SK-N-SH treated with all-trans-retinoic acid at 6 μM for 48 hours (cell line): ENCODE results near the gene OR8K1.

Experiments
- ATAC-seq: fragments of 200-7000 bp; cut with Tn5 transposase; 3 replicates; pipeline ENCODE4 v1.9.1; 2020; ENCODE audit warnings: mild to moderate bottlenecking, moderate library complexity
- ARNTL ChIP-seq: fragments of 450-650 bp; formaldehyde crosslinking; IDR thresholded peaks from 2 replicates; pipeline ENCODE4 v1.5.0; 2020; ENCODE audit warnings: low read depth, mild to moderate bottlenecking, moderate library complexity, borderline replicate concordance
- BACH2 ChIP-seq: fragments of 250-450 bp; sonication (Bioruptor Pico); IDR thresholded peaks from 2 replicates; pipeline ENCODE4 v1.9.0; 2021; ENCODE audit warnings: mild to moderate bottlenecking, borderline replicate concordance
- CSDC2 ChIP-seq: fragments of 250-450 bp; sonication (Bioruptor Pico); IDR thresholded peaks from 2 replicates; pipeline ENCODE4 v1.5.0; 2020; ENCODE audit warnings: mild to moderate bottlenecking, moderate library complexity
- GLIS3 ChIP-seq: fragments of 250-450 bp; sonication (Bioruptor Pico); IDR thresholded peaks from 2 replicates; pipeline ENCODE4 v1.5.0; 2020; ENCODE audit warnings: mild to moderate bottlenecking, moderate library complexity
- ISL1 ChIP-seq: fragments of 250-450 bp; sonication (Bioruptor Pico); IDR thresholded peaks from 2 replicates; pipeline ENCODE4 v2.1.2; 2022; ENCODE audit warnings: mild to moderate bottlenecking, moderate library complexity
- OSR1 ChIP-seq: fragments of 250-450 bp; sonication (Bioruptor Pico); IDR thresholded peaks from 2 replicates; pipeline ENCODE4 v1.8.0; 2022; ENCODE audit warnings: moderate library complexity, mild to moderate bottlenecking, inconsistent platforms
- PPARA ChIP-seq: fragments of 250-450 bp; sonication (Bioruptor Pico); IDR thresholded peaks from 2 replicates; pipeline ENCODE4 v1.5.0; 2020; ENCODE audit warnings: mild to moderate bottlenecking, borderline replicate concordance
- RARB ChIP-seq: fragments of 250-450 bp; sonication (Bioruptor Pico); IDR thresholded peaks from 2 replicates; pipeline ENCODE4 v1.8.0; 2021; ENCODE audit warnings: mild to moderate bottlenecking, moderate library complexity
- SNAI2 ChIP-seq: fragments of 250-450 bp; sonication (Bioruptor Pico); IDR thresholded peaks from 2 replicates; pipeline ENCODE4 v1.5.0; 2020; ENCODE audit warnings: mild to moderate bottlenecking, moderate library complexity
- TCF4 ChIP-seq: fragments of 250-450 bp; sonication (Bioruptor Pico); IDR thresholded peaks from 2 replicates; pipeline ENCODE4 v1.8.0; 2021; ENCODE audit warnings: mild to moderate bottlenecking, moderate library complexity, borderline replicate concordance
- TOX ChIP-seq: fragments of 250-450 bp; sonication (Bioruptor Pico); IDR thresholded peaks from 2 replicates; pipeline ENCODE4 v1.8.0; 2021; ENCODE audit warnings: mild to moderate bottlenecking, moderate library complexity, borderline replicate concordance
- ZC3H10 ChIP-seq: fragments of 250-450 bp; sonication (Bioruptor Pico); IDR thresholded peaks from 2 replicates; pipeline ENCODE4 v1.5.1; 2021; ENCODE audit warnings: mild to moderate bottlenecking, moderate library complexity
- ZFP3 ChIP-seq: fragments of 250-450 bp; sonication (Bioruptor Pico); IDR thresholded peaks from 2 replicates; pipeline ENCODE4 v1.5.0; 2020; ENCODE audit warnings: mild to moderate bottlenecking, moderate library complexity
- ZFP30 ChIP-seq: fragments of 450-650 bp; formaldehyde crosslinking; IDR thresholded peaks from 2 replicates; pipeline ENCODE4 v1.5.0; 2022; ENCODE audit warnings: mild to moderate bottlenecking, moderate library complexity
- ZNF565 ChIP-seq: fragments of 450-650 bp; formaldehyde crosslinking; conservative IDR thresholded peaks from 2 replicates; pipeline ENCODE4 v1.5.0; 2020; ENCODE audit warnings: low read depth, mild to moderate bottlenecking, moderate library complexity
- ZNF70 ChIP-seq: fragments of 450-650 bp; formaldehyde crosslinking; IDR thresholded peaks from 2 replicates; pipeline ENCODE4 v1.5.0; 2020; ENCODE audit warnings: mild to moderate bottlenecking, moderate library complexity
- ZNF8 ChIP-seq: fragments of 450-650 bp; formaldehyde crosslinking; IDR thresholded peaks from 2 replicates; pipeline ENCODE4 v1.5.0; 2020; ENCODE audit warnings: mild to moderate bottlenecking, moderate library complexity
- TF ChIP-seq, protein P1 (sequence below): fragments of 250-450 bp; sonication (Bioruptor Pico); IDR thresholded peaks from 2 replicates; pipeline ENCODE4 v1.8.0; 2020; ENCODE audit warnings: mild to moderate bottlenecking, moderate library complexity, borderline replicate concordance
- TF ChIP-seq, protein P2 (sequence below): fragments of 250-450 bp; sonication (Bioruptor Pico); IDR thresholded peaks from 2 replicates; pipeline ENCODE4 v1.8.0; 2021; ENCODE audit warnings: low read depth, mild to moderate bottlenecking, moderate library complexity, borderline replicate concordance
- TF ChIP-seq, protein P3 (sequence below): fragments of 250-450 bp; sonication (Bioruptor Pico); IDR thresholded peaks from 2 replicates; pipeline ENCODE4 v1.5.0; 2020; ENCODE audit warnings: mild to moderate bottlenecking, moderate library complexity
- TF ChIP-seq, protein P4 (sequence below): fragments of 250-450 bp; sonication (Bioruptor Pico); IDR thresholded peaks from 2 replicates; pipeline ENCODE4 v1.5.1; 2020; ENCODE audit warnings: low read depth, mild to moderate bottlenecking, moderate library complexity

OR8K1 gene

DNA sequence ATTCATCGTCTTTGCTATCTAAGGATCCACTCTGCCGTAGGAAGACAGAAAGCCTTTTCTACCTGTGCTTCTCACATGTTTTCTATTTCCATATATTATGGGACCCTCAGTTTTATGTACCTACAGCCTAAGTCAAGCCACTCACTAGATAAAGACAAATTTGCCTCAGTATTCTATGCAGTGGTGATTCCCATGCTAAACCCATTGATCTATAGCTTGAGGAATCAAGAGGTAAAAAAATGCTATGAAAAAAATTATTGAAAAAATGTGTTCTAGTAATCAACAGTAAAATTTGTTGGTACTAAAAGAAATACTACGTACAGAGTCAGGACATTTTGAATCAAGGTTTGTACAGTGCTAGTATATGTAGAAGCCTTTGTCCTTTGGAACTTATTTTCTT, 48.5 kb downstream of the OR8K1 start:
- no peak for TF ChIP-seq ZFP30 (CRISPR knock-in tag)
- no peak for TF ChIP-seq ZNF565 (CRISPR knock-in tag)
- TF ChIP-seq OSR1 = no peak
- TF ChIP-seq, protein P1, sequence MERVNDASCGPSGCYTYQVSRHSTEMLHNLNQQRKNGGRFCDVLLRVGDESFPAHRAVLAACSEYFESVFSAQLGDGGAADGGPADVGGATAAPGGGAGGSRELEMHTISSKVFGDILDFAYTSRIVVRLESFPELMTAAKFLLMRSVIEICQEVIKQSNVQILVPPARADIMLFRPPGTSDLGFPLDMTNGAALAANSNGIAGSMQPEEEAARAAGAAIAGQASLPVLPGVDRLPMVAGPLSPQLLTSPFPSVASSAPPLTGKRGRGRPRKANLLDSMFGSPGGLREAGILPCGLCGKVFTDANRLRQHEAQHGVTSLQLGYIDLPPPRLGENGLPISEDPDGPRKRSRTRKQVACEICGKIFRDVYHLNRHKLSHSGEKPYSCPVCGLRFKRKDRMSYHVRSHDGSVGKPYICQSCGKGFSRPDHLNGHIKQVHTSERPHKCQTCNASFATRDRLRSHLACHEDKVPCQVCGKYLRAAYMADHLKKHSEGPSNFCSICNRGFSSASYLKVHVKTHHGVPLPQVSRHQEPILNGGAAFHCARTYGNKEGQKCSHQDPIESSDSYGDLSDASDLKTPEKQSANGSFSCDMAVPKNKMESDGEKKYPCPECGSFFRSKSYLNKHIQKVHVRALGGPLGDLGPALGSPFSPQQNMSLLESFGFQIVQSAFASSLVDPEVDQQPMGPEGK (CRISPR knock-in tag) = no peak
- no peak for TF ChIP-seq RARB (CRISPR knock-in tag)
- TF ChIP-seq ARNTL (CRISPR knock-in tag) = no peak
- TF ChIP-seq PPARA = no peak
- no peak for TF ChIP-seq ZNF70 (CRISPR knock-in tag)
- TF ChIP-seq, protein P2, sequence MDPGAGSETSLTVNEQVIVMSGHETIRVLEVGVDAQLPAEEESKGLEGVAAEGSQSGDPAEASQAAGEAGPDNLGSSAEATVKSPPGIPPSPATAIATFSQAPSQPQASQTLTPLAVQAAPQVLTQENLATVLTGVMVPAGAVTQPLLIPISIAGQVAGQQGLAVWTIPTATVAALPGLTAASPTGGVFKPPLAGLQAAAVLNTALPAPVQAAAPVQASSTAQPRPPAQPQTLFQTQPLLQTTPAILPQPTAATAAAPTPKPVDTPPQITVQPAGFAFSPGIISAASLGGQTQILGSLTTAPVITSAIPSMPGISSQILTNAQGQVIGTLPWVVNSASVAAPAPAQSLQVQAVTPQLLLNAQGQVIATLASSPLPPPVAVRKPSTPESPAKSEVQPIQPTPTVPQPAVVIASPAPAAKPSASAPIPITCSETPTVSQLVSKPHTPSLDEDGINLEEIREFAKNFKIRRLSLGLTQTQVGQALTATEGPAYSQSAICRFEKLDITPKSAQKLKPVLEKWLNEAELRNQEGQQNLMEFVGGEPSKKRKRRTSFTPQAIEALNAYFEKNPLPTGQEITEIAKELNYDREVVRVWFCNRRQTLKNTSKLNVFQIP (CRISPR knock-in tag) = no peak
- TF ChIP-seq ZFP3 = no peak
- TF ChIP-seq TCF4 (CRISPR knock-in tag) = no peak
- no peak for TF ChIP-seq ZNF8
- no peak for TF ChIP-seq ZC3H10 (CRISPR knock-in tag)
- no peak for TF ChIP-seq GLIS3 (CRISPR knock-in tag)
- TF ChIP-seq, protein P3, sequence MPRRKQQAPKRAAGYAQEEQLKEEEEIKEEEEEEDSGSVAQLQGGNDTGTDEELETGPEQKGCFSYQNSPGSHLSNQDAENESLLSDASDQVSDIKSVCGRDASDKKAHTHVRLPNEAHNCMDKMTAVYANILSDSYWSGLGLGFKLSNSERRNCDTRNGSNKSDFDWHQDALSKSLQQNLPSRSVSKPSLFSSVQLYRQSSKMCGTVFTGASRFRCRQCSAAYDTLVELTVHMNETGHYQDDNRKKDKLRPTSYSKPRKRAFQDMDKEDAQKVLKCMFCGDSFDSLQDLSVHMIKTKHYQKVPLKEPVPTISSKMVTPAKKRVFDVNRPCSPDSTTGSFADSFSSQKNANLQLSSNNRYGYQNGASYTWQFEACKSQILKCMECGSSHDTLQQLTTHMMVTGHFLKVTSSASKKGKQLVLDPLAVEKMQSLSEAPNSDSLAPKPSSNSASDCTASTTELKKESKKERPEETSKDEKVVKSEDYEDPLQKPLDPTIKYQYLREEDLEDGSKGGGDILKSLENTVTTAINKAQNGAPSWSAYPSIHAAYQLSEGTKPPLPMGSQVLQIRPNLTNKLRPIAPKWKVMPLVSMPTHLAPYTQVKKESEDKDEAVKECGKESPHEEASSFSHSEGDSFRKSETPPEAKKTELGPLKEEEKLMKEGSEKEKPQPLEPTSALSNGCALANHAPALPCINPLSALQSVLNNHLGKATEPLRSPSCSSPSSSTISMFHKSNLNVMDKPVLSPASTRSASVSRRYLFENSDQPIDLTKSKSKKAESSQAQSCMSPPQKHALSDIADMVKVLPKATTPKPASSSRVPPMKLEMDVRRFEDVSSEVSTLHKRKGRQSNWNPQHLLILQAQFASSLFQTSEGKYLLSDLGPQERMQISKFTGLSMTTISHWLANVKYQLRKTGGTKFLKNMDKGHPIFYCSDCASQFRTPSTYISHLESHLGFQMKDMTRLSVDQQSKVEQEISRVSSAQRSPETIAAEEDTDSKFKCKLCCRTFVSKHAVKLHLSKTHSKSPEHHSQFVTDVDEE = no peak
- no peak for TF ChIP-seq ISL1
- TF ChIP-seq, protein P4, sequence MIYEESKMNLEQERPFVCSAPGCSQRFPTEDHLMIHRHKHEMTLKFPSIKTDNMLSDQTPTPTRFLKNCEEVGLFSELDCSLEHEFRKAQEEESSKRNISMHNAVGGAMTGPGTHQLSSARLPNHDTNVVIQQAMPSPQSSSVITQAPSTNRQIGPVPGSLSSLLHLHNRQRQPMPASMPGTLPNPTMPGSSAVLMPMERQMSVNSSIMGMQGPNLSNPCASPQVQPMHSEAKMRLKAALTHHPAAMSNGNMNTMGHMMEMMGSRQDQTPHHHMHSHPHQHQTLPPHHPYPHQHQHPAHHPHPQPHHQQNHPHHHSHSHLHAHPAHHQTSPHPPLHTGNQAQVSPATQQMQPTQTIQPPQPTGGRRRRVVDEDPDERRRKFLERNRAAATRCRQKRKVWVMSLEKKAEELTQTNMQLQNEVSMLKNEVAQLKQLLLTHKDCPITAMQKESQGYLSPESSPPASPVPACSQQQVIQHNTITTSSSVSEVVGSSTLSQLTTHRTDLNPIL (CRISPR knock-in tag) = no peak
- TF ChIP-seq CSDC2 (CRISPR knock-in tag) = no peak
- TF ChIP-seq SNAI2 (CRISPR knock-in tag) = no peak
- TF ChIP-seq, all 23 proteins: peak for 0
- no peak for ATAC-seq

DNA sequence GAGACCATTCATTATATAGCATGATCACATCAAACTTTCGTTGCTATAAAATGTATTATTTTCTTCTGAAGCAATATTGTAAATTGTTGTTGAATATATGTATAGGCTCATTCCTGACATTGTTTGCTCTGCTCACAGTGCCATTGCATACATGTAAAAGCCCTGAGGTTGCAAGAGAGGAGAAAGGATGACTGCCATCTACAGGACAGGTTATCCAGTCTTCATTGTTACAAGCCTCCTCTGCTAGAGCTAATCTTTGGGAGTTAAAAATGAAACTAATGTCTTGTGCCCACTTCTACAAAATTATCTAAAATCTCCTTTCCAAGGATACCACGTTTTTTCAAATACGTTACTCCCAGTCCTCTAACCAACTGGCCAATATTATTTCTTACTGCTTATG, 50.2 kb downstream of the OR8K1 start:
- ATAC-seq = no peak
- TF ChIP-seq TOX (CRISPR knock-in tag) (no peak), CSDC2 (CRISPR knock-in tag) (no peak), PPARA (no peak), ZC3H10 (CRISPR knock-in tag) (no peak), BACH2 (CRISPR knock-in tag) (no peak), ARNTL (CRISPR knock-in tag) (no peak)
- TF ChIP-seq, all 23 proteins: peak for 0
